HL-60 (cell line): ENCODE measurements around the gene ST6GALNAC6.

Source experiments
- DNase-seq, 2 experiments: peaks; one replicate each; pipeline ENCODE4 v3.0.0-alpha.2; 2010 to 2020; ENCODE audit warnings: low read depth in 1 of 2, low spot score in 1 of 2
- H3K27ac ChIP-seq: fragments of 250-450 bp; sonication (Bioruptor Pico); replicated peaks from 2 replicates; pipeline ENCODE4 v1.5.1; 2020; ENCODE audit warnings: mild to moderate bottlenecking, moderate library complexity
- H3K27me3 ChIP-seq: fragments of 250-450 bp; sonication (Bioruptor Pico); 2 replicates; pipeline ENCODE4 v1.5.1; 2021; ENCODE audit warnings: mild to moderate bottlenecking, moderate library complexity; ENCODE audit not compliant: insufficient read depth, poor library complexity, severe bottlenecking
- H3K4me3 ChIP-seq: replicated peaks from 2 replicates; pipeline ENCODE4 v1.5.1; 2011; ENCODE audit warnings: mild to moderate bottlenecking, control low read depth, low read length; ENCODE audit not compliant: insufficient read depth
- GABPA ChIP-seq: IDR thresholded peaks from 2 replicates; pipeline ENCODE4 v1.6.1; 2012; ENCODE audit warnings: low read depth
- POLR2AphosphoS5 ChIP-seq: IDR thresholded peaks from 2 replicates; pipeline ENCODE4 v1.6.1; 2012; ENCODE audit warnings: low read depth
- SPI1 ChIP-seq: IDR thresholded peaks from 2 replicates; pipeline ENCODE4 v1.6.1; 2012; ENCODE audit warnings: low read depth, mild to moderate bottlenecking, borderline replicate concordance
- TF ChIP-seq, protein P1 (sequence below): IDR thresholded peaks from 2 replicates; pipeline ENCODE4 v1.6.1; 2012; ENCODE audit warnings: low read depth; ENCODE audit not compliant: insufficient replicate concordance
- TF ChIP-seq, protein P2 (sequence below): IDR thresholded peaks from one replicate; pipeline ENCODE4 v1.5.1; 2011; ENCODE audit warnings: low read length, control low read depth, inconsistent platforms; ENCODE audit not compliant: insufficient read depth

Gene ST6GALNAC6

DNA sequence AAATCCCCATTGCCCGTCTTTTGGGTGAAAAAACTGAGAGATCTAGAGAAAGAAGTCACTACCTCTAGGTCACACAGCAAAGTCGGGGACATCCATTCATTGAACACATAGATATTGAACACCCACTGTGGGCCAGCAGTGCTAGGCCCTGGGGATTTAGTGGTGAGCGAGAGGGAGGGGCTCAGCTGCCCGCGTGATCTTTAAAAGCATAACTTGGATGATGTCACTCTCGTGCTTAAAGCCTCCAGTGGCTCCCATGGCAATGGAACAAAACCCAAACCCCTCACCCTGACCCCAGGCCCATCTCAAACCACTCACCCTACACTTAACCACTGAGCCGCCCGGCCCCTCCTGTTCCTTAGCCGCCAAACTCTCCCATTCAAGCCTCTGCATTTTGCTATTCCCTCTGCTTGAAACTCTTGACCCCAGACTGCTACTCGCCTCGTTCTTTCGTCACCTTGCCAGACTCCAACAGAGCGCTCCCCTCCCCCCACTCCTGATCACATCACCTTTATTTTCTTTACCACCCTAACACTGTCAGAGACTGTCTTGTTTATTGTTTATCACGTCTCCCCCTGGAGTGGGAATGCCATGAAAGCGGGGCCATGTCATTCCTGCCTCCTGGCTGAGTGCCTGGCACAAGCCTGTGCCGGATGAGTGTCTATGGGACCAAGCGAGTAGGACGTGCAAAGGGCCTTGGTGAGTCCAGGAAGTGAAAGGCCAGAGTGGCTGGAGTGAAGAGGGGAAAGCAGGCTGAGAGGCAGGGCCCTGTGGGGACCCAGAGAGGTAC is 31.9 kb upstream of the ST6GALNAC6 start:
- DNase-seq = no peak
- H3K27me3 ChIP-seq = peaks cover 24% of the 10 kb centered on the region
- H3K27ac ChIP-seq = no peak overlapping the region
- TF ChIP-seq, protein P1, sequence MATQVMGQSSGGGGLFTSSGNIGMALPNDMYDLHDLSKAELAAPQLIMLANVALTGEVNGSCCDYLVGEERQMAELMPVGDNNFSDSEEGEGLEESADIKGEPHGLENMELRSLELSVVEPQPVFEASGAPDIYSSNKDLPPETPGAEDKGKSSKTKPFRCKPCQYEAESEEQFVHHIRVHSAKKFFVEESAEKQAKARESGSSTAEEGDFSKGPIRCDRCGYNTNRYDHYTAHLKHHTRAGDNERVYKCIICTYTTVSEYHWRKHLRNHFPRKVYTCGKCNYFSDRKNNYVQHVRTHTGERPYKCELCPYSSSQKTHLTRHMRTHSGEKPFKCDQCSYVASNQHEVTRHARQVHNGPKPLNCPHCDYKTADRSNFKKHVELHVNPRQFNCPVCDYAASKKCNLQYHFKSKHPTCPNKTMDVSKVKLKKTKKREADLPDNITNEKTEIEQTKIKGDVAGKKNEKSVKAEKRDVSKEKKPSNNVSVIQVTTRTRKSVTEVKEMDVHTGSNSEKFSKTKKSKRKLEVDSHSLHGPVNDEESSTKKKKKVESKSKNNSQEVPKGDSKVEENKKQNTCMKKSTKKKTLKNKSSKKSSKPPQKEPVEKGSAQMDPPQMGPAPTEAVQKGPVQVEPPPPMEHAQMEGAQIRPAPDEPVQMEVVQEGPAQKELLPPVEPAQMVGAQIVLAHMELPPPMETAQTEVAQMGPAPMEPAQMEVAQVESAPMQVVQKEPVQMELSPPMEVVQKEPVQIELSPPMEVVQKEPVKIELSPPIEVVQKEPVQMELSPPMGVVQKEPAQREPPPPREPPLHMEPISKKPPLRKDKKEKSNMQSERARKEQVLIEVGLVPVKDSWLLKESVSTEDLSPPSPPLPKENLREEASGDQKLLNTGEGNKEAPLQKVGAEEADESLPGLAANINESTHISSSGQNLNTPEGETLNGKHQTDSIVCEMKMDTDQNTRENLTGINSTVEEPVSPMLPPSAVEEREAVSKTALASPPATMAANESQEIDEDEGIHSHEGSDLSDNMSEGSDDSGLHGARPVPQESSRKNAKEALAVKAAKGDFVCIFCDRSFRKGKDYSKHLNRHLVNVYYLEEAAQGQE = no peak
- H3K4me3 ChIP-seq = no peak overlapping the region

DNA sequence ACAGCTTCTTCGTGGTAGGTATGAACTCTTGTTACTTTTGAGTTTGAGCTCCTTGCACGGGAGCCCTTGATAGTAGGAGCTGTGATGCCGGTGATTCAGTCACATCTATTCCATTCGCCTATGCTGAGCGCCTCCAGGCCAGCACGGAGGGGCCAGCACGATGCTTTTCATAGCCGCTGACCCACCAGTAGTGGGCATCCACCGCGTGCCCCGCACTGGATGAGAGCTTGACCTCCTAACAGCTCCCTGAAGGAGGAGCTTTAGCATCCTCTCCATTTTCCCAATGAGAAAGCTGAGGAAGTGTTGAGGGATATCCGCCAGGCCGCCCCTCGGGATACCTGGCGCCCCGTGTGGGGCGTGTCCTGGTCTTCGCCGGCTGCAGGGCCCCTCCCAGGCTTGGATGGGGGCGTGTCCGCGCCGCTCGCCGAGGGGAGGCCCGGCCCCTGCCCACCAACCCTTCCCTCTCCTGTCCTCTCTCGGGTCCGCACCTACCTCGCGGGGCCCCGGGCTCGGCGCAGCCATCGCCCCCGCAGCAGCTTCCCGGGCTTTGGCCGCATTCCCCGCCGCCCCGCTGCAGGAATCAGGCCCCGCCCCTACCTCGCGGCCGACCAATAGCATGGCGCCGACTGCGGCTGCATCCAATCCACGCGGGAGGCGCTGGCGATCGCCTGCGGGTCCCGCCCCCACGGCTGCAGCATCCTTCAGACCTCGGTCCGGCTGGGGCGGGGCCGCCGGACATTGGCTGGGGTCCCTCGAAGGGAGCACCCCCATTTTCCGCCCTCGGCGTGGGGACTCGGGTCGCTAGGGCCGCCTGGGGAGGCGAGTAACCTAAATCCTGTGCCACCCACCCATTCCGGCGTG is 31.1 kb upstream of the ST6GALNAC6 start, which contains the start of gene PIP5KL1:
Gene PIP5KL1, minus strand, starts transcription at position 547 of the 861 bp plus-strand sequence. Its CDS starts 25 bp downstream, at position 522.
- Histone ChIP-seq H3K4me3 (peak within 1 kb of the TSS; percentile 24), H3K27ac (no peak within 1 kb of the TSS), H3K27me3 (peaks cover 26% of the 10 kb centered on the region)
- TF ChIP-seq, protein P1 = no peak
- peak in 1 of 2 experiments; percentile 44 for DNase-seq

DNA sequence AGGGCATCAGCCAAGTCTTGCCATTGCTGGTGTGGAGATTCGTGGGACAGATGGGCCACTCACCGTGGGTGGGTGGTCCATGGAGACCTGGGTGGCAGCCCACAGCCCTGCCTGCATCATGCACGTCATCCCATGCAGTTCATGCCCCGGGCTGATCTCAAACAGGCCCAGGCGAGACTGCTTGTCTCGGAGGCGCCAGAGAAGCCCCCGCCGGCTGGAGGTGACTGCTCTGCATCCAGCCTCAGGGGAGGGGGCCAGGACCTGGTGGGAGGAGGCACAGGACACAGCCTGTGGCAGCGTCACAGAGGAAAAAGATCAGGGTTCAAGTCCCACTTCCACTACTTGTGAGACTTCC is 30.2 kb upstream of the ST6GALNAC6 start:
- H3K27ac ChIP-seq = no peak overlapping the region
- H3K27me3 ChIP-seq = peaks cover 33% of the 10 kb centered on the region
- H3K4me3 ChIP-seq = no peak overlapping the region
- TF ChIP-seq POLR2AphosphoS5 = no peak
- TF ChIP-seq SPI1 = no peak
- TF ChIP-seq, protein P1 = no peak
- no peak for TF ChIP-seq GABPA
- TF ChIP-seq, protein P2, sequence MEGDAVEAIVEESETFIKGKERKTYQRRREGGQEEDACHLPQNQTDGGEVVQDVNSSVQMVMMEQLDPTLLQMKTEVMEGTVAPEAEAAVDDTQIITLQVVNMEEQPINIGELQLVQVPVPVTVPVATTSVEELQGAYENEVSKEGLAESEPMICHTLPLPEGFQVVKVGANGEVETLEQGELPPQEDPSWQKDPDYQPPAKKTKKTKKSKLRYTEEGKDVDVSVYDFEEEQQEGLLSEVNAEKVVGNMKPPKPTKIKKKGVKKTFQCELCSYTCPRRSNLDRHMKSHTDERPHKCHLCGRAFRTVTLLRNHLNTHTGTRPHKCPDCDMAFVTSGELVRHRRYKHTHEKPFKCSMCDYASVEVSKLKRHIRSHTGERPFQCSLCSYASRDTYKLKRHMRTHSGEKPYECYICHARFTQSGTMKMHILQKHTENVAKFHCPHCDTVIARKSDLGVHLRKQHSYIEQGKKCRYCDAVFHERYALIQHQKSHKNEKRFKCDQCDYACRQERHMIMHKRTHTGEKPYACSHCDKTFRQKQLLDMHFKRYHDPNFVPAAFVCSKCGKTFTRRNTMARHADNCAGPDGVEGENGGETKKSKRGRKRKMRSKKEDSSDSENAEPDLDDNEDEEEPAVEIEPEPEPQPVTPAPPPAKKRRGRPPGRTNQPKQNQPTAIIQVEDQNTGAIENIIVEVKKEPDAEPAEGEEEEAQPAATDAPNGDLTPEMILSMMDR = no peak
- no peak for DNase-seq
